Renal cortex interstitium (tissue), 11 donors: ENCODE data around the gene CCT3. TPM values are rescaled to one million over a fixed set of nuclear protein-coding genes. Genes with fewer than 3 reads are reported as not detected.

Experiments
- DNase-seq, 11 donors: peaks; one replicate each; pipeline ENCODE4 v3.0.0-alpha.2; 2013; ENCODE audit warnings: low read depth in 9 of 11, low spot score in 4 of 11; ENCODE audit errors: extremely low read depth in 1 of 11
- polyA plus RNA-seq, 3 donors: library from polyadenylated mRNA; unstranded; fragments of 120-200 nt; gene quantifications; one replicate each; pipeline ENCODE4 v1.2.1, GENCODE V29; 2013; ENCODE audit not compliant: insufficient read length in 3 of 3

CCT3 gene
- polyA plus RNA-seq, 3 donors: 300 to 385 (median 351) TPM

GRCh38 chr1:156291226-156292061 is 46.6 kb downstream of the CCT3 start:
- DNase-seq: peak in 10 of 11 donors; percentile 42 to 77 (median 63)

DNA sequence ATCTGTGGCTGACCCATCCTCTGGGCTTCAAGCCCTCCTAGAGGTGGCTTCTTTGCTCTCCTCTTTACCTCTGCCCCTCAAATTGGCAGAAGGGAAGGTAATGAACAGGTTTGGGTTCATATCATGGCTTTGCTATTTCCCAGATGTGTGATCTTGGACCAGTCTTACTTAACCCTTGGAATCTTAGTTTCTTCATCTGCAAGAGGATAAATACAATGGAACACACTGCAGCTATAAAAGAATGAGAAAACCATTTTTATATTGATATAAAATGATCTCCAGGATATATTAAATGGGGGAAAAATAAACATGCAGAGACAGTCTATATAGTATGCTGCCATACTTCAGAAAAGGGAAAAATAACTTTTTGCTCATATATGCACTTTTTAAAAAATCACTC is 48.2 kb downstream of the CCT3 start:
- no peak for DNase-seq

- no peak for DNase-seq
Observed at GRCh38 chr1:156286061-156286460, 52.0 kb downstream of the CCT3 start.

GRCh38 chr1:156285437-156285836 is 52.7 kb downstream of the CCT3 start:
- no peak for DNase-seq

GRCh38 chr1:156284757-156285156 is 53.3 kb downstream of the CCT3 start:
- no peak for DNase-seq

DNA sequence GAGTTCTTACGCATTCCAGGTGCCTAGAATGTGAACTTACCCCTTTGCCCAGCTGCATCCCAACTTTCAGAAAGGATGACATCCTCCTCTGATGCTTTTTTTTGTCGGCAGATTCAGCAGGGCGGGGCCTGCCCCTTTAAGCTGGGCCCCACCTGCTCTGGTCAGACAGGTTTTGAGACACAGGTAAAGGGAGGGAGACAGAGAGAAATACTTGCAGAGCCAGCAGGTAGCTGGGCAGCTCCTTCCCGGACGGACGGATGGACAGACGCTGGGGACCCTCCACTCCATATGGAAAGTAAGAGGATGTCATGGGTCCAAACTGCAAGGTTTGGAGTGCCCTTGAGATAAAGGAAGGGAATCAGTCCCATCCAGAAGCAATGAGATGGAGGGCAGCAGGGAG is 54.0 kb downstream of the CCT3 start, which contains the start of gene TMEM79:
TMEM79 (plus strand) TSS at position 214 of the 400 bp plus-strand sequence. CDS start 902 bp downstream, outside the sequence.
- no peak for DNase-seq

- DNase-seq: no peak
Observed at GRCh38 chr1:156283521-156283920, 54.6 kb downstream of the CCT3 start.

GRCh38 chr1:156282479-156283222 is 55.4 kb downstream of the CCT3 start, which contains the start of gene SMG5:
TSS of gene SMG5 (minus strand) at chr1:156282825. CDS start at chr1:156282680, 145 bp downstream.
- peak; percentile 91 to 99 (median 98) for DNase-seq

- DNase-seq: no peak
Observed at GRCh38 chr1:156281693-156282478, 56.2 kb downstream of the CCT3 start.

GRCh38 chr1:156281281-156281680 is 56.8 kb downstream of the CCT3 start:
- no peak for DNase-seq

GRCh38 chr1:156279837-156280236 is 58.3 kb downstream of the CCT3 start:
- DNase-seq: no peak

DNA sequence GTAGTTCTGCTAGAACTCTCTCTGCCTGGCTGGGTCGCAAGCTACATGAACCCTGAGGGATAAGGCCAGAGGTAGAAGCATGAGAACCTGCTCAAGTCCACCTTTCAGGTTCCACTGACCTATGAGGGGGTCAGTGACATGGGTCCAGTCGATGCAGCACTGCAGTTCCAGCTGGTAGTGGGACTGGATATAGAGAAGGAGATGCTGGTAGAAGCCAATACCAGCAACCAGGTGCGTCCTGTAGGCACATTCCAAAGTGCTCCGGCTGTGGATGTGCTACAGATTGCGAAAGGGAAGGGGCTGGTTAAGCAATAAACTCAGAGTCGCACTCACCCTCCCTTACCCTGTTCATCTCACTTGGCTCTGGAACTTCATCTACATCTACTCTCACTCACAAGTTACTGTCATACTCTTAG is 61.1 kb downstream of the CCT3 start:
- no peak for DNase-seq

- no peak for DNase-seq
Observed at GRCh38 chr1:156276532-156276931, 61.6 kb downstream of the CCT3 start.

GRCh38 chr1:156270314-156270713 is 67.8 kb downstream of the CCT3 start:
- DNase-seq: no peak

GRCh38 chr1:156268336-156268735 is 69.8 kb downstream of the CCT3 start:
- no peak for DNase-seq

DNA sequence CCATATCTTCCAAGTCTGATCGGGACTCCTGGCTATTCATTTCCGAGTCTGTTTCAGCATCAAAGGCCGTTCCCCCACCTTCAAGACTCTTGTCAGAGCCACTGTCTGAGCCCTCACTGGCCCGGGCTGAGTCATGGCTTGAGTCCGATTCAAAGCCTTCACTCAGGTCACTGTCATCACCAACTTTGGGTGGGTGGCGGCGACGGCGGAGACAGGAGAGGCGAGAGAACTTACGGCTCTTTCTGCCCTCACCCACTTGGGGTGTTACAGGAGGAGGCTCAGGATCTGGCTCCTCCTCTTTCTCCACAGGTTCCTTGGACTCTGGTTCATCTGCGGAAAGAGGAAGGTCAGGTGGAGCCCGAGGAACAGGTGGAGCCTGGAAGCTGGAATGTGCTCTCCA is 72.0 kb downstream of the CCT3 start:
- DNase-seq: no peak

GRCh38 chr1:156263288-156263655 is 74.8 kb downstream of the CCT3 start:
- no peak for DNase-seq

DNA sequence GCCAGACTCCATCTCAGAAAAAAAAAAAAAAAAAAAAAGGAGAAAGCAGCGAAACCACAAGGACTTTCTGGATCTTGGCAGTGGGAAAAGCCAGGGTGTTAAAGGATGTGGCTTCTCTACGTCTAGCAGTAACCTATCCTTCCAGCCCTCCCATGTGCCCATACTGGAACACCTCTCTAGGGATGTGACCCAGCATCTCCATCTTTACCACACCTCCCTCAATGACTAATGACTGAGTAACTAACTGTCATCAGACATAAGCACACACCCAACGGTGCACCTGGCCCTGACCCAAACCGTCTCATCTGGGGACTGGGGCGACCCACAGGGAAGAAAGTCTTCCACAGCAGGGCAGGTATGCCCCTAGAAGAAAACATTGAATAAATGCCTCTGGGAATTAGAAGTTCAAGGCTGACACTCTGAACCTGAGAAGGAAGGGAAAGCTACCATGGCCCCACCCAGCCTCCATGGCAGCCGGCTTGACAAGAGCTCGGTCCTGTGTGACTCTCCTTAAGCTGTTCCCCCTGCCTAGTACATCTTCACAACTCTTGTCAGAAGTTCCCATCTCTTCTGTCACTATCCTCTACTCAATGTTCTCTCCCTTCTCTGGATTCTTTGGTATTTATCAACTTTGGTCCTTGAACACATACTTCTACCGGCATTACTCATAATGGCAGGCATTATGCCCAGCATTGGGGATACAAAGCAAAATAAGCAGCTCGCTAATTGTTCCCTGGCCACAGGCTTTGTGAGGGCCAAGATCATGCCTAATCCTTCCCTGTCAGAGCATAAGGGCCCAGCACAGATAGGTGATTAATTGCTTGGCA is 75.4 kb downstream of the CCT3 start:
- DNase-seq: no peak

DNA sequence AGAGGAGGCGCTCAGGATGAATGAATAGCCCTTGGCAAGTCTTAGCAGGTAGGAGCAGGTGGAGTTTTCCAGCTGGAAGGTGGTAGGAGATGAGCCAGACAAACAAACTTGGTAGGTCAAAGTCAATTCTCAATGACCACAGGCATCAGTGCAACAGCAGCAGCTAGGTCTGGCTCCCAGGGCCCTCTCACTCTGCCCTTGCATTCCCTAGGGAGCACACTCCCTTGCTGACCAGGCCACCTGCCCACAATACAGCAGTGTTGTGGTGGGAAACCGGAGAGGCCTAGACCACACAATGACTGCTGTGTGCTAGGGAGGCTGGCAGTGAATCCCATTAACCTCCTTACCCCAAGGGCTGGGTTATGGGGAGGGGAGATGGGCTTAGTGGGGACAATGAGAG is 77.2 kb downstream of the CCT3 start:
- no peak for DNase-seq
